Erythroblast (primary cell): ENCODE data around the gene LMCD1.

ENCODE experiments used
- GATA1 ChIP-seq: IDR thresholded peaks from 2 replicates; pipeline ENCODE4 v1.6.1; 2011; ENCODE audit warnings: low read depth, mild to moderate bottlenecking, control low read depth, low read length, moderate library complexity
- POLR2A ChIP-seq: IDR thresholded peaks from 2 replicates; pipeline ENCODE4 v1.6.1; 2011; ENCODE audit warnings: mild to moderate bottlenecking, low read length

DNA sequence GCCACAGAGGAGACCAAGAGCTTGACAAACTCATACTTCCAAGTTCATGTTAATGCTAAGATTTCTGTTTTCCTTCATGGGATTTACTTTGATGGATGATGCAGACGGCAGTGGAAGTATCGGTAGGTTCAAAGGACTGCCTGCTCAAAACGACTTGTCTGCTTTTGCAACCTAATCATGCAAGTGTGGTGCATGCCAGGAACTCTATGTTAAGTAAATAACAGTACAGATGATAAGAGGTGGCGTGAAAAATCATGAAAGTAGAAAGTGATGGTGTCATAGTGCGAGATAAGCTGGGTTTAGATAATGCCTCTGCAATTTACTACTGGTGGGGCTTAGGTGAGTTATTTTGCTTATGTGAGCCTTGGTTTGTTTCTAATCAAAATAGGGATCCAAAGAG, 14.7 kb upstream of the LMCD1 start:
- TF ChIP-seq POLR2A (no peak), GATA1 (no peak)
